Osteocyte (in vitro differentiated cells): ENCODE measurements around the gene VRTN. TPM values are rescaled to one million over a fixed set of nuclear protein-coding genes. Genes with fewer than 3 reads are reported as not detected.
A peak's percentile ranks its signal among the peaks of the same experiment; 100 is the strongest.

Experiments
- DNase-seq: peaks from one replicate; pipeline ENCODE4 v3.0.0; 2021; ENCODE audit warnings: mixed read lengths; ENCODE audit not compliant: unreplicated experiment; ENCODE audit errors: extremely low spot score
- H3K27ac Mint-ChIP-seq: one replicate; pipeline ENCODE4 v1.8.0; 2021; ENCODE audit warnings: mild to moderate bottlenecking, mixed read lengths; ENCODE audit not compliant: unreplicated experiment
- H3K27me3 Mint-ChIP-seq: one replicate; pipeline ENCODE4 v1.8.0; 2021; ENCODE audit warnings: mixed read lengths; ENCODE audit not compliant: unreplicated experiment
- H3K36me3 Mint-ChIP-seq: one replicate; pipeline ENCODE4 v1.8.0; 2021; ENCODE audit warnings: mixed read lengths; ENCODE audit not compliant: unreplicated experiment
- H3K4me1 Mint-ChIP-seq: one replicate; pipeline ENCODE4 v1.8.0; 2021; ENCODE audit warnings: mixed read lengths; ENCODE audit not compliant: unreplicated experiment
- H3K4me3 Mint-ChIP-seq: one replicate; pipeline ENCODE4 v1.8.0; 2021; ENCODE audit warnings: mild to moderate bottlenecking, moderate library complexity, mixed read lengths; ENCODE audit not compliant: unreplicated experiment
- H3K9me3 Mint-ChIP-seq: one replicate; pipeline ENCODE4 v1.8.0; 2021; ENCODE audit warnings: mixed read lengths; ENCODE audit not compliant: unreplicated experiment
- CTCF ChIP-seq: fragments of 200-600 bp; sonication (generic); IDR thresholded peaks from 2 replicates; pipeline ENCODE4 v1.5.0; 2021; ENCODE audit warnings: antibody characterized with exemption, mild to moderate bottlenecking, moderate library complexity
- total RNA-seq: library from RNA; stranded (reverse); gene quantifications from 2 replicates; pipeline ENCODE4 v1.2.1, GENCODE V29; 2021

The VRTN gene
- total RNA-seq, 1 donor from 2014 or later: not detected

GRCh38 chr14:74358176-74358829 lies 10.0 kb downstream of the VRTN start:
- no peak for DNase-seq
- H3K27ac Mint-ChIP-seq: no peak overlapping the region
- no peaks in the 10 kb centered on the region for H3K36me3 Mint-ChIP-seq
- H3K27me3 Mint-ChIP-seq: peaks cover 21% of the 10 kb centered on the region
- H3K4me1 Mint-ChIP-seq: no peaks in the 10 kb centered on the region
- H3K9me3 Mint-ChIP-seq: no peaks in the 10 kb centered on the region
- no peak for TF ChIP-seq CTCF
- H3K4me3 Mint-ChIP-seq: no peak overlapping the region

- Mint-ChIP-seq H3K4me3 (no peak overlapping the region), H3K4me1 (no peaks in the 10 kb centered on the region), H3K27ac (no peak overlapping the region), H3K36me3 (no peaks in the 10 kb centered on the region), H3K27me3 (peaks cover 34% of the 10 kb centered on the region), H3K9me3 (no peaks in the 10 kb centered on the region)
- no peak for TF ChIP-seq CTCF
- no peak for DNase-seq
These were observed 11.9 kb downstream of the VRTN start for GRCh38 chr14:74360163-74360562.

GRCh38 chr14:74362361-74362915 lies 14.2 kb downstream of the VRTN start:
- Mint-ChIP-seq H3K4me1 (no peaks in the 10 kb centered on the region), H3K36me3 (no peaks in the 10 kb centered on the region), H3K27ac (no peak overlapping the region), H3K9me3 (no peaks in the 10 kb centered on the region), H3K4me3 (no peak overlapping the region), H3K27me3 (peaks cover 31% of the 10 kb centered on the region)
- DNase-seq: peak; percentile 93
- peak; percentile 92 for TF ChIP-seq CTCF

- Mint-ChIP-seq H3K4me3 (no peak overlapping the region), H3K9me3 (no peaks in the 10 kb centered on the region), H3K27me3 (peaks cover 22% of the 10 kb centered on the region), H3K4me1 (no peaks in the 10 kb centered on the region), H3K27ac (no peak overlapping the region), H3K36me3 (no peaks in the 10 kb centered on the region)
- no peak for TF ChIP-seq CTCF
- DNase-seq: no peak
These were observed 16.1 kb downstream of the VRTN start for GRCh38 chr14:74364271-74364880.

GRCh38 chr14:74368026-74368425 lies 19.8 kb downstream of the VRTN start:
- no peak for DNase-seq
- no peaks in the 10 kb centered on the region for H3K36me3 Mint-ChIP-seq
- peaks cover 31% of the 10 kb centered on the region for H3K27me3 Mint-ChIP-seq
- TF ChIP-seq CTCF: no peak
- no peaks in the 10 kb centered on the region for H3K9me3 Mint-ChIP-seq
- H3K4me1 Mint-ChIP-seq: no peaks in the 10 kb centered on the region
- H3K4me3 Mint-ChIP-seq: no peak overlapping the region
- H3K27ac Mint-ChIP-seq: no peak overlapping the region
